Right cardiac atrium (tissue), 5 donors: Measurements from ENCODE around the gene UBQLN1. TPM values are rescaled to one million over a fixed set of nuclear protein-coding genes. Genes with fewer than 3 reads are reported as not detected.

Source experiments
- ATAC-seq, 2 donors: fragments of 200-7000 bp; cut with Tn5 transposase; one replicate each; pipeline versions ENCODE4 v1.8.0 to v1.9.1; 2020; ENCODE audit warnings: moderate library complexity in 2 of 2, mild to moderate bottlenecking in 1 of 2
- DNase-seq, 3 donors: peaks; one replicate each; pipeline ENCODE4 v3.0.0-alpha.2; 2020
- H3K27ac ChIP-seq: one replicate; pipeline ENCODE4 v1.5.1; 2013; ENCODE audit warnings: mild to moderate bottlenecking, low read length, control low read depth, moderate library complexity
- H3K27me3 ChIP-seq: one replicate; pipeline ENCODE4 v1.6.1; 2013; ENCODE audit not compliant: control insufficient read depth, insufficient read depth
- H3K4me1 ChIP-seq: one replicate; pipeline ENCODE4 v1.6.1; 2013; ENCODE audit warnings: low read length; ENCODE audit not compliant: control insufficient read depth, insufficient read depth
- H3K4me3 ChIP-seq: one replicate; pipeline ENCODE4 v1.5.1; 2013; ENCODE audit warnings: low read length, control low read depth
- H3K9me3 ChIP-seq: one replicate; pipeline ENCODE4 v1.6.1; 2013; ENCODE audit warnings: low read length; ENCODE audit not compliant: control insufficient read depth
- WGBS: extraction: QIAGEN DNeasy Blood & Tissue Kit; methylation state at CpG from one replicate; pipeline ENCODE4 v1.1.7; 2013; 5-methylcytosine and 5-hydroxymethylcytosine counted together
- intact Hi-C, 4 donors: fragments of 100-400 bp; cut with DNase I; formaldehyde crosslinking; loops; one replicate each; pipeline versions ENCODE4 v1.11.0 to v1.14.0; 2022 to 2023
- polyA plus RNA-seq: library from polyadenylated mRNA; stranded (reverse); fragments of 200-250 nt; gene quantifications from one replicate; pipeline ENCODE4 v1.2.3, GENCODE V29; 2013
- total RNA-seq, 4 donors: library from RNA; stranded (reverse); fragmentation: NEBNext Ultra II Directional; extraction: Animal tissue kit (Norgen Biotek cat#: 25700); gene quantifications; one replicate each; pipeline ENCODE4 v1.2.1, GENCODE V29; 2021
- donor health status: healthy with polysubstance abuse.
- donor health status: DM: no; HTN: yes; CAD: no.
- donor health status: DM: no; HTN: no; CAD: no.
- donor health status: DM: no; HTN: yes; CAD: no; lungs with severe emphysema.
- donor health status: DM: yes; HTN: yes; CAD: no.

Gene UBQLN1
- total and polyA plus RNA-seq, 5 donors: 31.8 to 88.8 (median 86.4) TPM

- DNase-seq: no peak
- ATAC-seq: no peak
- intact Hi-C loops: no loop called here
- Histone ChIP-seq H3K27me3 (no peaks in the 10 kb centered on the region), H3K4me3 (no peak overlapping the region), H3K4me1 (no peaks in the 10 kb centered on the region), H3K27ac (no peak overlapping the region), H3K9me3 (no peaks in the 10 kb centered on the region)
- WGBS: 81% methylated on average over 3 of the region's 3 CpGs
These were observed 16.3 kb downstream of the UBQLN1 start for GRCh38 chr9:83691492-83691891.

DNA sequence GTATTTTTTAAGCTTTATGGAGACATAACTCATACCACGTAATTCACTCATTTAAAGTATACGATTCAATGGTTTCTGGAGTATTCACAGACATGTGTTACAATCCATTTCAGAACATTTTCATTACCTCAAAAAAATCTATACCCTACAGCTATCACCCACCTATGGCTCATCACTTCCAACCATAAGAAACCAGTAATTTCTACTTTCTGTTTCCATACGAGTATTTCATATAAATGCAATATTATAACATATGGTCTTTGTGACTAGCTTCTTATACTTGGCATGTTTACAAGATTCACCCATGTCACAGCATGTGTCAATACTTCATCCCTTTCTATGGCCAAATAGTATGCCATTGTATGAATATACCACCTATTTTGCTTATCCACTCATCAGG is 18.8 kb downstream of the UBQLN1 start:
- H3K27ac ChIP-seq: no peak overlapping the region
- no peak for ATAC-seq
- H3K4me1 ChIP-seq: no peaks in the 10 kb centered on the region
- intact Hi-C loops: no loop called here
- H3K9me3 ChIP-seq: no peaks in the 10 kb centered on the region
- H3K27me3 ChIP-seq: no peaks in the 10 kb centered on the region
- 84% methylated on average over 3 of the region's 3 CpGs for WGBS
- DNase-seq: no peak
- H3K4me3 ChIP-seq: no peak overlapping the region

- H3K27ac ChIP-seq: no peak overlapping the region
- 75% methylated on average over 2 of the region's 2 CpGs for WGBS
- DNase-seq: no peak
- H3K4me1 ChIP-seq: no peaks in the 10 kb centered on the region
- H3K9me3 ChIP-seq: no peaks in the 10 kb centered on the region
- H3K27me3 ChIP-seq: no peaks in the 10 kb centered on the region
- intact Hi-C loops: no loop called here
- no peak overlapping the region for H3K4me3 ChIP-seq
- no peak for ATAC-seq
These were observed 26.3 kb downstream of the UBQLN1 start for GRCh38 chr9:83681490-83681889.

- 96% methylated on average over 1 of the region's 1 CpG for WGBS
- Histone ChIP-seq H3K27me3 (no peaks in the 10 kb centered on the region), H3K4me3 (no peak overlapping the region), H3K27ac (no peak overlapping the region), H3K9me3 (no peaks in the 10 kb centered on the region), H3K4me1 (no peaks in the 10 kb centered on the region)
- DNase-seq (no peak), ATAC-seq (no peak)
- intact Hi-C loops: no loop called here
These were observed 27.5 kb downstream of the UBQLN1 start for GRCh38 chr9:83680233-83680632.

- DNase-seq (no peak), ATAC-seq (no peak)
- WGBS: 94% methylated on average over 3 of the region's 3 CpGs
- intact Hi-C loops: no loop called here
- H3K27me3 ChIP-seq: no peaks in the 10 kb centered on the region
- no peak overlapping the region for H3K4me3 ChIP-seq
- no peaks in the 10 kb centered on the region for H3K4me1 ChIP-seq
- no peak overlapping the region for H3K27ac ChIP-seq
- H3K9me3 ChIP-seq: no peaks in the 10 kb centered on the region
These were observed 30.2 kb downstream of the UBQLN1 start for GRCh38 chr9:83677596-83677995.

- WGBS: 75% methylated on average over 1 of the region's 1 CpG
- DNase-seq (no peak), ATAC-seq (no peak)
- Histone ChIP-seq H3K4me1 (no peaks in the 10 kb centered on the region), H3K9me3 (no peaks in the 10 kb centered on the region), H3K27ac (no peak overlapping the region), H3K4me3 (no peak overlapping the region), H3K27me3 (no peaks in the 10 kb centered on the region)
- intact Hi-C loops: no loop called here
These were observed 32.3 kb downstream of the UBQLN1 start for GRCh38 chr9:83675466-83675865.

GRCh38 chr9:83671451-83671850 is 36.3 kb downstream of the UBQLN1 start:
- Histone ChIP-seq H3K4me3 (no peak overlapping the region), H3K9me3 (no peaks in the 10 kb centered on the region), H3K27ac (no peak overlapping the region), H3K27me3 (no peaks in the 10 kb centered on the region), H3K4me1 (no peaks in the 10 kb centered on the region)
- WGBS: 53% methylated on average over 1 of the region's 1 CpG
- intact Hi-C loops: no loop called here
- no peak for DNase-seq
- ATAC-seq: no peak

DNA sequence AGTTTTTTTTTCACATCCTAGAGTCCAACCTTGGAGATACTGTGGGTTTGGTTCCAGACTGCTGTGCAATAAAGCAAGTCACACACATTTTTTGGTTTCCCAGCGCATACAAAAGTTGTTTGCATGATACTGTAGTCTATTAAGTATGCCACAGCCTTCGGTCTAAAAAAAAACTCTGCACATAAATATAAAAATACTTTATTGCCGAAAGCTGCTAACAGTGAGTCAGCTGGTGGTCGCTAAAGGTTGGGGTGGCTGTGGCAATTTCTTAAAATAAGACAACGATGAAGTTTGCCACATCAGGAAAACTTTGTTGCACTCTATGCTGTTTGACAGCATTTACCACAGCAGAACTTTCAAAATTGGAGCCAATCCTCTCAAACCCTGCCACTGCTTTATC is 37.4 kb downstream of the UBQLN1 start:
- H3K27ac ChIP-seq: no peak overlapping the region
- DNase-seq (no peak), ATAC-seq (no peak)
- 92% methylated on average over 5 of the region's 5 CpGs for WGBS
- no peak overlapping the region for H3K4me3 ChIP-seq
- H3K4me1 ChIP-seq: no peaks in the 10 kb centered on the region
- H3K27me3 ChIP-seq: no peaks in the 10 kb centered on the region
- H3K9me3 ChIP-seq: no peaks in the 10 kb centered on the region
- intact Hi-C loops: no loop called here

- no peaks in the 10 kb centered on the region for H3K4me1 ChIP-seq
- DNase-seq (no peak), ATAC-seq (no peak)
- no peaks in the 10 kb centered on the region for H3K9me3 ChIP-seq
- 98% methylated on average over 1 of the region's 1 CpG for WGBS
- H3K27me3 ChIP-seq: no peaks in the 10 kb centered on the region
- H3K4me3 ChIP-seq: no peak overlapping the region
- intact Hi-C loops: no loop called here
- no peak overlapping the region for H3K27ac ChIP-seq
These were observed 38.7 kb downstream of the UBQLN1 start for GRCh38 chr9:83669067-83669466.

DNA sequence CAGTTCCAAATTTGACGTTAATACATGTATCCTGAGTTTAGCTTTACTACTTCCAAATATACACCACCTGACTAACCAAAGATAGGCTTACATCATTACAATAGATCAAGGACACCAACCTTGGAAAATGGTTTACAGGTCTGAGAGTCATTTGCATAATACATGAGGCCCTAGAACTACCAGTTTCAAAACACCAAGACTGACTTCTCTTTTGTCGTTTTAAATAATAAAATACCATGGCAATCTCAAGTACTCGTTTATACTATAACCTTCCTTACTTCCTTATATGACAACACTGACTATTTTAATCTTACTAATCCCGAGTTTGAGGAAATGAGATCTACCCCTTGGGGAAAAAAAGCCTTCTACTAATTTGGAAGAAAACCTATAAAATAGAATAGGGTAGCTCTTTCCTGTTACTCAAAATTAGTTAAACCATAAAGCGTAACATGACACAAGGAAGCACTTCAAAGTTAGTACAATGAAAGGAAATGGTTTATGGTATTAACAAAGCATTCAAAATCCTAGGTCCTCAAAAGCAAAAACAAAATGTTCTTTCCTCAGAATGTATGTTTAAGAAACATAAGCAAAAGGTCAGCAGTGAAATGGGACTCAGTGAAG is 42.1 kb downstream of the UBQLN1 start:
- no peak overlapping the region for H3K27ac ChIP-seq
- DNase-seq (no peak), ATAC-seq (no peak)
- H3K27me3 ChIP-seq: no peaks in the 10 kb centered on the region
- intact Hi-C loops: no loop called here
- H3K4me3 ChIP-seq: no peak overlapping the region
- H3K9me3 ChIP-seq: no peaks in the 10 kb centered on the region
- no peaks in the 10 kb centered on the region for H3K4me1 ChIP-seq
- 53% methylated on average over 5 of the region's 5 CpGs for WGBS

DNA sequence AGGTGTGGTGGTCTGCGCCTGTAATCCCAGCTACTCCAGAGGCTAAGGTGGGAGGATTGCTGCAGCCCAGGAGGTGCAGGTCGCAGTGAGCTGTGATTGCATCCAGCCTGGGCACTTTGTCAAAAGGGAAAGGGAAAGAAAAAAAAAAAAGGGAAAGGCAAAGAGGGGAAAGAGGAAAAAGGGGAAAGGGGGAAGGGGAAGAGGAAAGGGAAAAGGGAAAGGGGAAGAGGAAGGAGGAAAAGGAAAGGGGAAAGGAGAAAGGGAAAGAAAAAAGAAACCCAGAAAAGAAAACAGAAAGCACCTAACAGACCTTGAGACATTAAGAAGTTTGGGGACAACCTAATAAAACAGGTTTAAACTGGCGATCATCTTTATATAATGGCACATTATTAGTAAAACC is 44.8 kb downstream of the UBQLN1 start:
- H3K4me3 ChIP-seq: no peak overlapping the region

GRCh38 chr9:83656952-83657351 is 50.8 kb downstream of the UBQLN1 start:
- WGBS: 92% methylated on average over 6 of the region's 6 CpGs
- ATAC-seq: no peak

More for the DNA sequence above, 44.8 kb downstream of the UBQLN1 start:
- ATAC-seq (no peak), DNase-seq (no peak)
- no peak overlapping the region for H3K27ac ChIP-seq
- H3K27me3 ChIP-seq: no peaks in the 10 kb centered on the region
- intact Hi-C loops: no loop called here
- 91% methylated on average over 3 of the region's 3 CpGs for WGBS
- H3K4me1 ChIP-seq: no peaks in the 10 kb centered on the region
- H3K9me3 ChIP-seq: no peaks in the 10 kb centered on the region

More at GRCh38 chr9:83656952-83657351, 50.8 kb downstream of the UBQLN1 start:
- H3K4me1 ChIP-seq: no peaks in the 10 kb centered on the region
- no peak overlapping the region for H3K4me3 ChIP-seq
- H3K9me3 ChIP-seq: no peaks in the 10 kb centered on the region
- H3K27ac ChIP-seq: no peak overlapping the region
- no peak for DNase-seq
- intact Hi-C loops: no loop called here
- no peaks in the 10 kb centered on the region for H3K27me3 ChIP-seq
